CD14-positive monocyte (primary cell): ENCODE data around the gene MZT1. TPM values are rescaled to one million over a fixed set of nuclear protein-coding genes. Genes with fewer than 3 reads are reported as not detected.
A peak's percentile ranks its signal among the peaks of the same experiment; 100 is the strongest.

Experiments
- DNase-seq, 3 donors: peaks; one replicate each; pipeline ENCODE4 v3.0.0-alpha.2; 2011 to 2022
- H2AFZ ChIP-seq: 2 replicates; pipeline ENCODE4 v1.6.0; 2012; ENCODE audit warnings: mild to moderate bottlenecking, low read depth, low read length, inconsistent platforms; ENCODE audit not compliant: insufficient read depth, poor library complexity, severe bottlenecking
- H3K27ac ChIP-seq, 2 donors: 1 replicate in 1 of 2; 2 replicates in 1 of 2; pipeline ENCODE4 v1.5.1; 2012 to 2013; ENCODE audit warnings: low read length in 2 of 2, control low read depth in 1 of 2, inconsistent platforms in 1 of 2, low read depth in 1 of 2, mild to moderate bottlenecking in 1 of 2
- H3K27me3 ChIP-seq, 2 donors: one replicate each; pipeline versions ENCODE4 v1.6.0 to v1.6.1; 2011 to 2013; ENCODE audit warnings: low read length in 2 of 2; ENCODE audit not compliant: control insufficient read depth in 2 of 2, insufficient read depth in 2 of 2
- H3K36me3 ChIP-seq, 2 donors: replicated peaks in 1 of 2; 1 replicate in 1 of 2; 2 replicates in 1 of 2; pipeline versions ENCODE4 v1.5.1 to v1.6.1; 2012 to 2013; ENCODE audit warnings: low read length in 2 of 2, control low read depth in 1 of 2, inconsistent platforms in 1 of 2, mild to moderate bottlenecking in 1 of 2; ENCODE audit not compliant: insufficient read depth in 2 of 2, control insufficient read depth in 1 of 2
- H3K4me1 ChIP-seq, 2 donors: 1 replicate in 1 of 2; 2 replicates in 1 of 2; pipeline versions ENCODE4 v1.5.1 to v1.6.1; 2012 to 2013; ENCODE audit warnings: low read length in 2 of 2, control low read depth in 1 of 2, inconsistent platforms in 1 of 2, mild to moderate bottlenecking in 1 of 2, moderate library complexity in 1 of 2; ENCODE audit not compliant: insufficient read depth in 2 of 2, control insufficient read depth in 1 of 2
- H3K4me2 ChIP-seq: replicated peaks from 2 replicates; pipeline ENCODE3; 2012; ENCODE audit warnings: low read length, moderate library complexity, mild to moderate bottlenecking; ENCODE audit not compliant: poor library complexity, severe bottlenecking; ENCODE audit errors: extremely low read depth
- H3K4me3 ChIP-seq, 3 experiments: fragments of 200-600 bp in 1 of 3; sonication (generic) in 1 of 3; replicated peaks in 1 of 3; 1 replicate in 2 of 3; 2 replicates in 1 of 3; pipeline ENCODE4 v1.5.1; 2011 to 2013; ENCODE audit warnings: low read length in 3 of 3, mild to moderate bottlenecking in 3 of 3, control low read depth in 2 of 3, low read depth in 2 of 3, inconsistent platforms in 1 of 3, moderate library complexity in 1 of 3
- H3K79me2 ChIP-seq: 2 replicates; pipeline ENCODE4 v1.6.0; 2012; ENCODE audit warnings: mild to moderate bottlenecking, control low read depth, inconsistent platforms, low read length, moderate library complexity; ENCODE audit not compliant: insufficient read depth
- H3K9ac ChIP-seq: 2 replicates; pipeline ENCODE4 v1.6.0; 2017; ENCODE audit warnings: low read length, mild to moderate bottlenecking; ENCODE audit not compliant: insufficient read depth, poor library complexity, severe bottlenecking
- H3K9me3 ChIP-seq, 2 donors: replicated peaks in 1 of 2; 1 replicate in 1 of 2; 2 replicates in 1 of 2; pipeline versions ENCODE4 v1.5.1 to v1.6.1; 2012 to 2013; ENCODE audit warnings: low read length in 2 of 2, control low read depth in 1 of 2; ENCODE audit not compliant: control insufficient read depth in 1 of 2, insufficient read depth in 1 of 2
- H4K20me1 ChIP-seq: 2 replicates; pipeline ENCODE4 v1.6.0; 2012; ENCODE audit warnings: mild to moderate bottlenecking, low read length, control low read depth, moderate library complexity; ENCODE audit not compliant: insufficient read depth
- H3K27ac Mint-ChIP-seq, 7 donors: one replicate each; pipeline ENCODE4 v1.8.0; 2020; ENCODE audit warnings: mild to moderate bottlenecking in 7 of 7, mixed read lengths in 7 of 7, moderate library complexity in 6 of 7, inconsistent platforms in 2 of 7
- H3K27me3 Mint-ChIP-seq, 3 donors: one replicate each; pipeline ENCODE4 v1.8.0; 2021 to 2022; ENCODE audit warnings: low read depth in 3 of 3, mild to moderate bottlenecking in 3 of 3, mixed read lengths in 3 of 3, moderate library complexity in 3 of 3, inconsistent platforms in 1 of 3
- H3K36me3 Mint-ChIP-seq, 2 donors: one replicate each; pipeline ENCODE4 v1.8.0; 2020; ENCODE audit warnings: mixed read lengths in 2 of 2, inconsistent platforms in 1 of 2, mild to moderate bottlenecking in 1 of 2
- H3K4me1 Mint-ChIP-seq: one replicate; pipeline ENCODE4 v1.8.0; 2020; ENCODE audit warnings: mild to moderate bottlenecking, mixed read lengths
- H3K4me3 Mint-ChIP-seq, 2 donors: one replicate each; pipeline ENCODE4 v1.8.0; 2020; ENCODE audit warnings: mild to moderate bottlenecking in 2 of 2, mixed read lengths in 2 of 2, moderate library complexity in 1 of 2
- H3K9me3 Mint-ChIP-seq, 7 donors: one replicate each; pipeline ENCODE4 v1.8.0; 2020 to 2022; ENCODE audit warnings: mixed read lengths in 7 of 7, mild to moderate bottlenecking in 6 of 7, moderate library complexity in 6 of 7, inconsistent platforms in 2 of 7
- CTCF ChIP-seq: fragments of 200-600 bp; IDR thresholded peaks from one replicate; pipeline ENCODE4 v1.8.0; 2022; ENCODE audit warnings: antibody characterized with exemption, mild to moderate bottlenecking
- WGBS: methylation state at CpG from one replicate; pipeline ENCODE4 v1.1.5; 2013; ENCODE audit warnings: missing lambda C conversion rate; ENCODE audit not compliant: insufficient coverage; 5-methylcytosine and 5-hydroxymethylcytosine counted together
- intact Hi-C, 2 donors: fragments of 100-400 bp; cut with micrococcal nuclease; formaldehyde crosslinking; loops; one replicate each; pipeline versions ENCODE4 v1.15.0 to v1.15.1; 2023
- polyA plus RNA-seq, 3 donors: library from polyadenylated mRNA; depleted of rRNA in 1 of 3; unstranded in 2 of 3; stranded (reverse) in 1 of 3; fragments of 300-500 nt in 2 of 3; fragments of >200 nt in 1 of 3; fragmentation: Illumina TruSeq in 2 of 3; gene quantifications; 1 replicate in 2 of 3; 2 replicates in 1 of 3; pipeline ENCODE4 v1.2.3, GENCODE V29; 2012 to 2021

MZT1 gene
- polyA plus RNA-seq, 3 donors = 2.5 to 4.9 (median 2.9) TPM

GRCh38 chr13:72751220-72751619 is 23.8 kb upstream of the MZT1 start:
- no peak overlapping the region for H3K4me3 ChIP-seq
- no peaks in the 10 kb centered on the region for H3K27me3 ChIP-seq
- H2AFZ ChIP-seq = no peak overlapping the region
- H3K36me3 Mint-ChIP-seq = peaks cover 74 to 87% of the 10 kb centered on the region in 2 donors
- H3K4me3 Mint-ChIP-seq = no peak overlapping the region
- TF ChIP-seq CTCF = no peak
- no peak overlapping the region for H3K9ac ChIP-seq
- peaks cover 0 to 2% (median 0%) of the 10 kb centered on the region in 7 donors for H3K9me3 Mint-ChIP-seq
- no peaks in the 10 kb centered on the region for H3K9me3 ChIP-seq
- H3K4me1 ChIP-seq = no peaks in the 10 kb centered on the region
- no peak overlapping the region for H3K27ac Mint-ChIP-seq
- peaks cover 12% of the 10 kb centered on the region for H4K20me1 ChIP-seq
- H3K27me3 Mint-ChIP-seq = peaks cover 0 to 2% (median 0%) of the 10 kb centered on the region in 3 donors
- intact Hi-C loops = no loop called here
- no peak overlapping the region for H3K27ac ChIP-seq
- peaks cover 21% of the 10 kb centered on the region for H3K79me2 ChIP-seq
- H3K36me3 ChIP-seq = peaks cover 89 to 99% of the 10 kb centered on the region in 2 donors
- H3K4me1 Mint-ChIP-seq = no peaks in the 10 kb centered on the region
- no peak for DNase-seq
- H3K4me2 ChIP-seq = no peak overlapping the region

GRCh38 chr13:72745260-72745659 is 17.8 kb upstream of the MZT1 start:
- H4K20me1 ChIP-seq = peaks cover 4% of the 10 kb centered on the region
- no CpG with 5 or more reads among the region's 1 CpG for WGBS
- Mint-ChIP-seq H3K4me1 (no peaks in the 10 kb centered on the region), H3K9me3 (no peaks in the 10 kb centered on the region), H3K4me3 (no peak overlapping the region), H3K27me3 (no peaks in the 10 kb centered on the region), H3K27ac (peak overlapping the region in 2 of 7 donors; percentile 25 to 72), H3K36me3 (peaks cover 61 to 66% of the 10 kb centered on the region in 2 donors)
- H3K27ac ChIP-seq = peak overlapping the region in 1 of 2 donors; percentile 28
- TF ChIP-seq CTCF = no peak
- no peak overlapping the region for H2AFZ ChIP-seq
- no peaks in the 10 kb centered on the region for H3K9me3 ChIP-seq
- no peak overlapping the region for H3K4me2 ChIP-seq
- no peaks in the 10 kb centered on the region for H3K4me1 ChIP-seq
- intact Hi-C loops = no loop called here
- H3K9ac ChIP-seq = no peak overlapping the region
- peaks cover 28% of the 10 kb centered on the region for H3K79me2 ChIP-seq
- DNase-seq = no peak
- no peak overlapping the region for H3K4me3 ChIP-seq
- peaks cover 74 to 96% of the 10 kb centered on the region in 2 donors for H3K36me3 ChIP-seq
- no peaks in the 10 kb centered on the region for H3K27me3 ChIP-seq
